Measurements from ENCODE around the gene AMBP.

AMBP gene

GRCh38 chr9:114014044-114014443 lies 64.1 kb downstream of the AMBP start:
- CTCF ChIA-PET, result no interaction called here
- DNase-seq (ENCODE audit: low spot score), result no peak
- no peak for TF ChIP-seq CTCF (conservative IDR thresholded peaks at IDR 0.05; ENCODE audit: low read depth)

DNA sequence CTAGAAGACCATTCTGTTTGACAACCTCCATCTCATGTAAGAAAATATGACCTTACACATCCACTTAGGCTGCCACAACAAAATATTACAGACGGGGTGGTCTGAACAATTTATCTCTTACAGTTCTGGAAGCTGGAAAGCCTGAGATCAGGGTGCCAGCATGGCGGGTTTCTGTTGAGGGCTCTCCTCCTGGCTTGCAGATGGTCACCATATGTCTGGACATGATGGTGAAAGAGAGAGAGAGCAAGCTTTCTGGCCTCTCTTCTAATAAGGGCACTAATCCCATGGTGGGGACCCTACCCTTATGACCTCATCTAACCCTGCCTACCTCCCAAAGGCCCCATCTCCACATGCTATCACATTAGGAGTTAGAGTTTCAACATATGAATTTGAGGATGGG lies 66.0 kb downstream of the AMBP start:
- POLR2A ChIA-PET (ENCODE audit: low non-redundant PET), result no interaction called here
- CTCF ChIA-PET, result no interaction called here
- no peak for DNase-seq (ENCODE audit: low spot score)
- no peak for TF ChIP-seq CTCF (conservative IDR thresholded peaks at IDR 0.05; ENCODE audit: low read depth)
- H3K27ac ChIP-seq, result no peak overlapping the region

More at GRCh38 chr9:114014044-114014443, 64.1 kb downstream of the AMBP start:
- POLR2A ChIA-PET (ENCODE audit: low non-redundant PET), result no interaction called here
- no peak overlapping the region for H3K27ac ChIP-seq

GRCh38 chr9:114011313-114011712 lies 66.8 kb downstream of the AMBP start:
- CTCF ChIA-PET, result no interaction called here
- DNase-seq (ENCODE audit: low spot score), result no peak
- no peak for TF ChIP-seq CTCF (conservative IDR thresholded peaks at IDR 0.05; ENCODE audit: low read depth)
- POLR2A ChIA-PET (ENCODE audit: low non-redundant PET), result no interaction called here
- no peak overlapping the region for H3K27ac ChIP-seq
